K562 (cell line): ENCODE results near the gene SCN5A. TPM values are rescaled to one million over a fixed set of nuclear protein-coding genes. Genes with fewer than 3 reads are reported as not detected.

ENCODE experiments used
- CREB3L1 ChIP-seq: fragments of 450-650 bp; IDR thresholded peaks from 2 replicates; pipeline ENCODE4 v1.6.1; 2014; ENCODE audit warnings: low read depth, mild to moderate bottlenecking, moderate library complexity, borderline replicate concordance
- E2F4 ChIP-seq: sonication (generic); formaldehyde crosslinking; IDR thresholded peaks from 2 replicates; pipeline ENCODE4 v1.8.0; 2022; ENCODE audit warnings: mild to moderate bottlenecking, low read depth, missing genetic modification reagents
- FOXK2 ChIP-seq, 2 experiments: fragments of 450-650 bp; IDR thresholded peaks in 1 of 2; conservative IDR thresholded peaks in 1 of 2; 2 replicates each; pipeline ENCODE4 v1.6.1; 2016; ENCODE audit warnings: low read depth in 2 of 2, mild to moderate bottlenecking in 1 of 2
- GABPA ChIP-seq: fragments of 200-800 bp; sonication (Bioruptor generic); conservative IDR thresholded peaks from 2 replicates; pipeline ENCODE4 v1.6.1; 2016; ENCODE audit warnings: low read depth, missing genetic modification characterization, missing compliant biosample characterization
- HDAC6 ChIP-seq: IDR thresholded peaks from 2 replicates; pipeline ENCODE4 v1.6.1; 2012; ENCODE audit warnings: low read depth, mild to moderate bottlenecking, control low read depth, inconsistent platforms, low read length, moderate library complexity
- HMG20A ChIP-seq: fragments of 450-650 bp; formaldehyde crosslinking; conservative IDR thresholded peaks from 2 replicates; pipeline ENCODE4 v1.4.0; 2020; ENCODE audit warnings: mild to moderate bottlenecking, mixed read lengths
- ILK ChIP-seq: fragments of 450-650 bp; IDR thresholded peaks from 2 replicates; pipeline ENCODE4 v1.6.1; 2016; ENCODE audit warnings: missing genetic modification characterization, low read depth, mild to moderate bottlenecking, missing compliant biosample characterization, moderate library complexity, borderline replicate concordance
- JUN ChIP-seq, 2 experiments: sonication (generic) in 1 of 2; formaldehyde crosslinking in 1 of 2; IDR thresholded peaks; 2 replicates each; pipeline versions ENCODE4 v1.6.1 to v1.8.0; 2012 to 2022; ENCODE audit warnings: borderline replicate concordance in 2 of 2, mild to moderate bottlenecking in 2 of 2, improper control_type of control experiment in 1 of 2, low read depth in 1 of 2, low read length in 1 of 2, missing genetic modification reagents in 1 of 2
- MITF ChIP-seq: IDR thresholded peaks from 2 replicates; pipeline ENCODE4 v1.6.1; 2014; ENCODE audit warnings: antibody characterized with exemption
- NCOA4 ChIP-seq: fragments of 450-650 bp; IDR thresholded peaks from 2 replicates; pipeline ENCODE4 v1.6.1; 2018; ENCODE audit warnings: mild to moderate bottlenecking; ENCODE audit not compliant: partially characterized antibody
- PTRF ChIP-seq: fragments of 450-650 bp; IDR thresholded peaks from 2 replicates; pipeline ENCODE4 v1.6.1; 2016; ENCODE audit warnings: mild to moderate bottlenecking, missing genetic modification characterization, missing compliant biosample characterization
- RBM22 ChIP-seq: fragments of 200-400 bp; formaldehyde crosslinking; IDR thresholded peaks from 2 replicates; pipeline ENCODE4 v1.6.1; 2018; ENCODE audit warnings: low read length, low read depth; ENCODE audit not compliant: poor library complexity, severe bottlenecking
- RERE ChIP-seq: sonication (generic); formaldehyde crosslinking; IDR thresholded peaks from 2 replicates; pipeline ENCODE4 v1.8.0; 2023; ENCODE audit warnings: missing genetic modification reagents, mild to moderate bottlenecking, borderline replicate concordance
- SMAD4 ChIP-seq: fragments of 250-450 bp; sonication (Bioruptor Pico); conservative IDR thresholded peaks from 2 replicates; pipeline ENCODE4 v1.8.0; 2021; ENCODE audit warnings: inconsistent platforms, mild to moderate bottlenecking, moderate library complexity
- ZNF263 ChIP-seq: sonication (generic); formaldehyde crosslinking; IDR thresholded peaks from 2 replicates; pipeline ENCODE4 v1.8.0; 2022; ENCODE audit warnings: mild to moderate bottlenecking, missing genetic modification reagents, borderline replicate concordance
- ZNF551 ChIP-seq: fragments of 250-450 bp; sonication (Bioruptor Pico); IDR thresholded peaks from 2 replicates; pipeline ENCODE4 v1.5.0; 2021; ENCODE audit warnings: mild to moderate bottlenecking, moderate library complexity
- ZNF830 ChIP-seq: fragments of 250-450 bp; sonication (Bioruptor Pico); IDR thresholded peaks from 2 replicates; pipeline ENCODE4 v1.5.0; 2021; ENCODE audit warnings: mild to moderate bottlenecking
- polyA plus RNA-seq, 8 experiments: library from polyadenylated mRNA; depleted of rRNA in 4 of 8; stranded (reverse) in 5 of 8; unstranded in 3 of 8; fragments of >200 nt; fragmentation: Nextera tagmentation in 2 of 8; fragmentation: Illumina TruSeq in 1 of 8; extraction: Ambion mirVana in 2 of 8; extraction: Trizol in 1 of 8; gene quantifications; 2 replicates each; pipeline versions ENCODE4 v1.2.1 to v1.2.3, GENCODE V29; 2011 to 2014; ENCODE audit warnings: inconsistent platforms in 1 of 8, missing spikeins in 1 of 8
- total RNA-seq, 7 experiments: library from RNA; depleted of rRNA in 6 of 7; stranded (reverse); fragments of >200 nt in 6 of 7; fragmentation: Illumina TruSeq in 2 of 7; extraction: Trizol in 2 of 7; gene quantifications; 2 replicates each; pipeline versions ENCODE4 v1.2.1 to v1.2.3, GENCODE V29; 2011 to 2021; ENCODE audit warnings: low replicate concordance in 1 of 7

The SCN5A gene
- total and polyA plus RNA-seq, 9 of the 15 experiments (the other 6 are each of a cell fraction or from before 2014, with no cell fraction given) = 0.07 to 1.4 (median 0.21) TPM; not detected in 2

GRCh38 chr3:38651153-38651789, 1.8 kb upstream of the SCN5A start (continued):
- TF ChIP-seq RERE (CRISPR knock-in tag) = no peak
- no peak for TF ChIP-seq ZNF263 (CRISPR knock-in tag)
- peak; percentile 18; the same call in 1 of the 2 replicates for TF ChIP-seq JUN (IDR thresholded peaks at IDR 0.05; ENCODE audit: borderline replicate concordance, low read depth, low read length)
- no peak for TF ChIP-seq JUN (CRISPR knock-in tag; IDR thresholded peaks at IDR 0.05; ENCODE audit: borderline replicate concordance)
- TF ChIP-seq SMAD4 (CRISPR knock-in tag) = no peak
- no peak for TF ChIP-seq MITF
- TF ChIP-seq RBM22 = no peak
- no peak for TF ChIP-seq HMG20A (CRISPR knock-in tag)
- no peak for TF ChIP-seq GABPA (tag)
- peak; percentile 35; the same call in 1 of the 2 replicates for TF ChIP-seq CREB3L1
- TF ChIP-seq ZNF551 (CRISPR knock-in tag) = no peak
- TF ChIP-seq NCOA4 = no peak
- TF ChIP-seq HDAC6 = no peak
- TF ChIP-seq ILK (tag) = no peak
- no peak for TF ChIP-seq FOXK2 (conservative IDR thresholded peaks at IDR 0.05 in 1 of 2, IDR thresholded peaks at IDR 0.05 in 1 of 2; ENCODE audit: low read depth in 2 of 2)
- no peak for TF ChIP-seq PTRF (tag)
- TF ChIP-seq E2F4 (CRISPR knock-in tag) = no peak
- 0 out of 2 replicates have a peak, but pooled peaks have one; percentile 17 for TF ChIP-seq ZNF830
